ENCODE measurements around the gene RBM34. TPM values are rescaled to one million over a fixed set of nuclear protein-coding genes. Genes with fewer than 3 reads are reported as not detected.

RBM34 gene
- total RNA-seq, 1 donor from 2014 or later, result 68.4 TPM

DNA sequence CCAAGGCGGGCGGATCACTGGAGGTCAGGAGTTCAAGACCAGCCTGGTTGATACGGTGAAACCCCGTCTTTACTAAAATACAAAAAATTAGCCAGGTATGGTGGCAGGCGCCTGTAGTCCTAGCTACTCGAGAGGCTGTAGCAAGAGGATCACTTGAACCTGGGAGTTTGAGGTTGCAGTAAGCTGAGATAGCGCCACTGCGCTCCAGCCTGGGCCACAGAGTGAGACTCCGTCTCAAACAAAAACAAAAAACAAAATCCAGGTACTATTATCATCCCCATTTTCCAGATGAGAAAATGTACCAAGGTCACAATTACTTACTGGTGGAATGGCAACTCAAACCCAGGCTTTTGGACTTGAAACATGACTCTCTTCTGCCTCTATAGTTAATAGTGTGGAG is 36.9 kb downstream of the RBM34 start:
- H3K27ac Mint-ChIP-seq, result no peak overlapping the region
- H3K27me3 Mint-ChIP-seq, result no peaks in the 10 kb centered on the region
- no peaks in the 10 kb centered on the region for H3K9me3 Mint-ChIP-seq (ENCODE audit: low read depth)
- H3K4me1 Mint-ChIP-seq (ENCODE audit: low read depth), result peaks cover 21% of the 10 kb centered on the region
- TF ChIP-seq, protein P1, sequence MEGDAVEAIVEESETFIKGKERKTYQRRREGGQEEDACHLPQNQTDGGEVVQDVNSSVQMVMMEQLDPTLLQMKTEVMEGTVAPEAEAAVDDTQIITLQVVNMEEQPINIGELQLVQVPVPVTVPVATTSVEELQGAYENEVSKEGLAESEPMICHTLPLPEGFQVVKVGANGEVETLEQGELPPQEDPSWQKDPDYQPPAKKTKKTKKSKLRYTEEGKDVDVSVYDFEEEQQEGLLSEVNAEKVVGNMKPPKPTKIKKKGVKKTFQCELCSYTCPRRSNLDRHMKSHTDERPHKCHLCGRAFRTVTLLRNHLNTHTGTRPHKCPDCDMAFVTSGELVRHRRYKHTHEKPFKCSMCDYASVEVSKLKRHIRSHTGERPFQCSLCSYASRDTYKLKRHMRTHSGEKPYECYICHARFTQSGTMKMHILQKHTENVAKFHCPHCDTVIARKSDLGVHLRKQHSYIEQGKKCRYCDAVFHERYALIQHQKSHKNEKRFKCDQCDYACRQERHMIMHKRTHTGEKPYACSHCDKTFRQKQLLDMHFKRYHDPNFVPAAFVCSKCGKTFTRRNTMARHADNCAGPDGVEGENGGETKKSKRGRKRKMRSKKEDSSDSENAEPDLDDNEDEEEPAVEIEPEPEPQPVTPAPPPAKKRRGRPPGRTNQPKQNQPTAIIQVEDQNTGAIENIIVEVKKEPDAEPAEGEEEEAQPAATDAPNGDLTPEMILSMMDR (IDR thresholded peaks at IDR 0.05; ENCODE audit: unreplicated experiment), result no peak
- H3K36me3 Mint-ChIP-seq (ENCODE audit: insufficient read depth), result peaks cover 15% of the 10 kb centered on the region
- no peak overlapping the region for H3K4me3 Mint-ChIP-seq (ENCODE audit: low read depth)
- no peak for DNase-seq (ENCODE audit: low spot score, unreplicated experiment)

DNA sequence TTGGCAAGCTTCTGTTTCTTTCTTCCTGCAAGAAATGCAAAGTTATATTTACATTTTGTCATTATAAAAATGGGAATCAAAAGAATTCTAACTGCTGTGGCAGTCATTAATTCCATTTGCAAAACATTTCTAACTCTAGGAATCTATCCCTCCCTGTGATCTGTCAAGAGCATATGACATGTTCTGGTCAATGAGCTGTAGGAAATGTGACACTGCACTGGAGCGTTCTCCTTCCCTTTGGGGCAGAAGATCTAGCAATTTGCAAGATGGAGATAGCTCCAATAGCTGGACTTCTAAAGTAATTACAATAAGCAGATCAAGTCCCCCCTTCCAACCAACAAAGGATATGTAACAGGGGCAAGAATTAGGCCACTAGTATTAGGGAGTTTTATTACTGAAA is 38.7 kb downstream of the RBM34 start:
- TF ChIP-seq, protein P1 (IDR thresholded peaks at IDR 0.05; ENCODE audit: unreplicated experiment), result no peak
- Mint-ChIP-seq H3K27ac (no peak overlapping the region), H3K4me3 (ENCODE audit: low read depth) (no peak overlapping the region), H3K27me3 (no peaks in the 10 kb centered on the region), H3K36me3 (ENCODE audit: insufficient read depth) (peaks cover 22% of the 10 kb centered on the region), H3K4me1 (ENCODE audit: low read depth) (peaks cover 16% of the 10 kb centered on the region), H3K9me3 (ENCODE audit: low read depth) (no peaks in the 10 kb centered on the region)
- DNase-seq (ENCODE audit: low spot score, unreplicated experiment), result no peak

- TF ChIP-seq, protein P1 (IDR thresholded peaks at IDR 0.05; ENCODE audit: unreplicated experiment), result no peak
- DNase-seq (ENCODE audit: low spot score, unreplicated experiment), result no peak
Measured at GRCh38 chr1:235113183-235113917, 47.7 kb downstream of the RBM34 start.

DNA sequence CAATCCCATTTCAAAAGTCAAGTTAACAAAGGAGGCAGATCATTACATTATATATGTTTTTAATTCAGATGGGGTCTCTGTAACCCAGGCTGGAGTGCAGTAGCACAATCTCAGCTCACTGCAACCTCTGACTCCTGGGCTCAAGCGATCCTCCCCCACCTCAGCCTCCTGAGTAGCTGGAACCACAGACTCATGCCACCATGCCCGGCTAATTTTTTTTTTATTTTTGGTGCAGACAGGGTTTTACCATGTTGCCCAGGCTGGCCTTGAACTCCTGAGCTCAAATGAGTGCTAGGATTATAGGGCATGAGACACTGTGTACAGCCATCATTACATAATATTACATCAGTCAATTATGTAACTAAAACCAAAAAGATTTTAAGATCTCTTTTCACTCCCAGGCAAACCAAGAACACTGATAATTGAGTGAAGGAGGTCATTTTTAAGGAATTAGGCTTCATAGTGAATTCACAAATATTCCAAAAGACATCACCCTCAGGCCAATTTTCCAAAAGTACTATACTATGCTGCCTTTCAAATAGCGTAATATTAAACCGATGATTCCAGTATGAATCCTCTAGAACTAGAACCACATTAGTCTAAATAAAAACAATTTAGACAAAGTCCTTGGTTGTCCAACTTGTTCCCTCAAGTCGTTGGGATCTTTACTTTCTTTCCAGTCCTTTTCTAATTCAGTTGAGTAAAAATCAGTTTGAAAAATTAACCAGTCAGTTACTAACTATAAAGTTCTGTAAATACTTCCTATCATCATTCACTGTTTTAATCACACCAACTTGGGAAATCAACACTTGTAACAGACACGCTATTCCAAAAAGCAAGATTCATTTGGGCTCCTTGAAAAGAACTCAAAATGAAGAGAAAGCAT is 48.5 kb downstream of the RBM34 start:
- no peak overlapping the region for H3K27ac Mint-ChIP-seq

More at GRCh38 chr1:235113183-235113917, 47.7 kb downstream of the RBM34 start:
- H3K4me3 Mint-ChIP-seq (ENCODE audit: low read depth), result no peak overlapping the region
- H3K9me3 Mint-ChIP-seq (ENCODE audit: low read depth), result no peaks in the 10 kb centered on the region
- H3K27ac Mint-ChIP-seq, result no peak overlapping the region
- no peaks in the 10 kb centered on the region for H3K27me3 Mint-ChIP-seq
- H3K36me3 Mint-ChIP-seq (ENCODE audit: insufficient read depth), result peaks cover 37% of the 10 kb centered on the region
- H3K4me1 Mint-ChIP-seq (ENCODE audit: low read depth), result no peaks in the 10 kb centered on the region

GRCh38 chr1:235111107-235111506 is 49.9 kb downstream of the RBM34 start:
- no peak overlapping the region for H3K4me3 Mint-ChIP-seq (ENCODE audit: low read depth)
- H3K27ac Mint-ChIP-seq, result no peak overlapping the region
- TF ChIP-seq, protein P1 (IDR thresholded peaks at IDR 0.05; ENCODE audit: unreplicated experiment), result no peak
- no peaks in the 10 kb centered on the region for H3K9me3 Mint-ChIP-seq (ENCODE audit: low read depth)
- peaks cover 32% of the 10 kb centered on the region for H3K36me3 Mint-ChIP-seq (ENCODE audit: insufficient read depth)
- no peak for DNase-seq (ENCODE audit: low spot score, unreplicated experiment)
- H3K27me3 Mint-ChIP-seq, result no peaks in the 10 kb centered on the region
- no peaks in the 10 kb centered on the region for H3K4me1 Mint-ChIP-seq (ENCODE audit: low read depth)

More for the DNA sequence above, 48.5 kb downstream of the RBM34 start:
- no peaks in the 10 kb centered on the region for H3K4me1 Mint-ChIP-seq (ENCODE audit: low read depth)
- no peak overlapping the region for H3K4me3 Mint-ChIP-seq (ENCODE audit: low read depth)
- H3K36me3 Mint-ChIP-seq (ENCODE audit: insufficient read depth), result peaks cover 32% of the 10 kb centered on the region
- no peak for DNase-seq (ENCODE audit: low spot score, unreplicated experiment)
- no peaks in the 10 kb centered on the region for H3K27me3 Mint-ChIP-seq
- no peaks in the 10 kb centered on the region for H3K9me3 Mint-ChIP-seq (ENCODE audit: low read depth)
- TF ChIP-seq, protein P1 (IDR thresholded peaks at IDR 0.05; ENCODE audit: unreplicated experiment), result no peak
